H9 (cell line): ENCODE results near the gene KIF18A. TPM values are rescaled to one million over a fixed set of nuclear protein-coding genes. Genes with fewer than 3 reads are reported as not detected.

Source experiments
- DNase-seq: peaks from one replicate; pipeline ENCODE4 v3.0.0-alpha.2; 2017
- H2AFZ ChIP-seq: one replicate; pipeline ENCODE4 v1.6.1; 2013; ENCODE audit warnings: mild to moderate bottlenecking, low read length, control low read depth, moderate library complexity
- H2AK5ac ChIP-seq: 2 replicates; pipeline ENCODE4 v1.6.1; 2013; ENCODE audit warnings: low read length, control low read depth, mixed read lengths; ENCODE audit not compliant: insufficient read length
- H2BK120ac ChIP-seq: one replicate; pipeline ENCODE4 v1.6.1; 2013; ENCODE audit warnings: low read depth, mild to moderate bottlenecking, low read length, control low read depth, inconsistent platforms; ENCODE audit not compliant: poor library complexity, severe bottlenecking
- H2BK12ac ChIP-seq: 2 replicates; pipeline ENCODE4 v1.6.1; 2013; ENCODE audit warnings: low read length, control low read depth, mixed read lengths, low read depth; ENCODE audit not compliant: insufficient read length
- H2BK15ac ChIP-seq: 2 replicates; pipeline ENCODE4 v1.6.1; 2013; ENCODE audit warnings: low read depth, low read length, control low read depth
- H2BK20ac ChIP-seq: one replicate; pipeline ENCODE4 v1.6.1; 2013; ENCODE audit warnings: low read depth, mild to moderate bottlenecking, low read length, control low read depth, inconsistent platforms; ENCODE audit not compliant: poor library complexity, severe bottlenecking
- H2BK5ac ChIP-seq: 2 replicates; pipeline ENCODE4 v1.6.1; 2013; ENCODE audit warnings: low read length, control low read depth, mixed read lengths; ENCODE audit not compliant: insufficient read length
- H3K14ac ChIP-seq: 2 replicates; pipeline ENCODE4 v1.6.1; 2013; ENCODE audit warnings: low read length, control low read depth; ENCODE audit not compliant: insufficient read depth
- H3K18ac ChIP-seq: 2 replicates; pipeline ENCODE4 v1.6.1; 2013; ENCODE audit warnings: low read depth, mild to moderate bottlenecking, mixed read lengths, low read length, control low read depth; ENCODE audit not compliant: insufficient read length
- H3K23ac ChIP-seq: 2 replicates; pipeline ENCODE4 v1.6.1; 2013; ENCODE audit warnings: low read length, control low read depth, mixed read lengths, low read depth; ENCODE audit not compliant: insufficient read length
- H3K23me2 ChIP-seq: 2 replicates; pipeline ENCODE4 v1.6.1; 2013; ENCODE audit warnings: low read depth, mild to moderate bottlenecking, mixed read lengths, low read length, control low read depth; ENCODE audit not compliant: insufficient read length, poor library complexity, severe bottlenecking
- H3K27ac ChIP-seq: 2 replicates; pipeline ENCODE4 v1.5.1; 2013; ENCODE audit warnings: low read length, control low read depth, mixed read lengths, low read depth; ENCODE audit not compliant: insufficient read length
- H3K27me3 ChIP-seq: 2 replicates; pipeline ENCODE4 v1.6.1; 2013; ENCODE audit warnings: low read length, control low read depth, inconsistent platforms; ENCODE audit not compliant: insufficient read depth
- H3K4ac ChIP-seq: 2 replicates; pipeline ENCODE4 v1.6.1; 2013; ENCODE audit warnings: low read depth, mild to moderate bottlenecking, control low read depth, inconsistent platforms, low read length, moderate library complexity
- H3K4me1 ChIP-seq: 2 replicates; pipeline ENCODE4 v1.6.1; 2013; ENCODE audit warnings: low read length, control low read depth, inconsistent platforms; ENCODE audit not compliant: insufficient read depth
- H3K4me2 ChIP-seq: 2 replicates; pipeline ENCODE4 v1.6.1; 2013; ENCODE audit warnings: low read length, control low read depth, mixed read lengths; ENCODE audit not compliant: insufficient read length, insufficient read depth
- H3K56ac ChIP-seq: 2 replicates; pipeline ENCODE4 v1.6.1; 2013; ENCODE audit warnings: low read depth, mild to moderate bottlenecking, mixed read lengths, low read length, control low read depth; ENCODE audit not compliant: insufficient read length
- H3K79me1 ChIP-seq: 2 replicates; pipeline ENCODE4 v1.6.1; 2013; ENCODE audit warnings: low read depth, mild to moderate bottlenecking, moderate library complexity, low read length, control low read depth, inconsistent platforms; ENCODE audit not compliant: insufficient read depth, poor library complexity, severe bottlenecking
- H3K79me2 ChIP-seq: 2 replicates; pipeline ENCODE4 v1.6.1; 2013; ENCODE audit warnings: low read length, control low read depth, inconsistent platforms; ENCODE audit not compliant: insufficient read depth
- H3K9ac ChIP-seq: 2 replicates; pipeline ENCODE4 v1.6.1; 2013; ENCODE audit warnings: low read length, control low read depth, mixed read lengths; ENCODE audit not compliant: insufficient read length; ENCODE audit errors: extremely low read depth
- H3K9me3 ChIP-seq: one replicate; pipeline ENCODE4 v1.6.1; 2013; ENCODE audit warnings: low read depth, low read length, inconsistent platforms; ENCODE audit not compliant: control insufficient read depth
- H3T11ph ChIP-seq: one replicate; pipeline ENCODE4 v1.6.1; 2013; ENCODE audit warnings: mild to moderate bottlenecking, low read length, control low read depth, inconsistent platforms
- H4K20me1 ChIP-seq: one replicate; pipeline ENCODE4 v1.6.1; 2013; ENCODE audit not compliant: control insufficient read depth, insufficient read length, insufficient read depth
- H4K5ac ChIP-seq: 2 replicates; pipeline ENCODE4 v1.6.1; 2013; ENCODE audit warnings: low read depth, mild to moderate bottlenecking, mixed read lengths, low read length, control low read depth; ENCODE audit not compliant: insufficient read length
- H4K8ac ChIP-seq: replicated peaks from 2 replicates; pipeline ENCODE4 v1.6.1; 2013; ENCODE audit warnings: low read length, control low read depth, mixed read lengths, low read depth; ENCODE audit not compliant: insufficient read length
- H4K91ac ChIP-seq: 2 replicates; pipeline ENCODE4 v1.6.1; 2013; ENCODE audit warnings: low read depth, mild to moderate bottlenecking, moderate library complexity, mixed read lengths, low read length, control low read depth; ENCODE audit not compliant: insufficient read length
- H3K27ac Mint-ChIP-seq, 3 experiments: 2 replicates in 2 of 3; 3 replicates in 1 of 3; pipeline ENCODE4 v1.8.0; 2020 to 2021; ENCODE audit warnings: mixed read lengths in 3 of 3, mild to moderate bottlenecking in 1 of 3, moderate library complexity in 1 of 3
- H3K27me3 Mint-ChIP-seq: 2 replicates; pipeline ENCODE4 v1.8.0; 2021; ENCODE audit warnings: low read depth, mild to moderate bottlenecking, moderate library complexity, mixed read lengths
- H3K36me3 Mint-ChIP-seq, 3 experiments: 2 replicates in 2 of 3; 3 replicates in 1 of 3; pipeline ENCODE4 v1.8.0; 2020 to 2021; ENCODE audit warnings: low read depth in 3 of 3, mixed read lengths in 3 of 3; ENCODE audit not compliant: insufficient read depth in 1 of 3
- H3K4me1 Mint-ChIP-seq, 2 experiments: 2 replicates each; pipeline ENCODE4 v1.8.0; 2020; ENCODE audit warnings: mixed read lengths in 2 of 2
- H3K4me3 Mint-ChIP-seq, 2 experiments: 2 replicates in 1 of 2; 3 replicates in 1 of 2; pipeline ENCODE4 v1.8.0; 2020 to 2021; ENCODE audit warnings: mild to moderate bottlenecking in 2 of 2, mixed read lengths in 2 of 2, moderate library complexity in 1 of 2
- H3K9me3 Mint-ChIP-seq, 2 experiments: 2 replicates in 1 of 2; 3 replicates in 1 of 2; pipeline ENCODE4 v1.8.0; 2020; ENCODE audit warnings: mild to moderate bottlenecking in 2 of 2, mixed read lengths in 2 of 2, moderate library complexity in 1 of 2
- WGBS: extraction: QIAGEN DNeasy Blood & Tissue Kit; methylation state at CpG from one replicate; pipeline ENCODE4 v1.1.7; 2013; ENCODE audit warnings: missing lambda C conversion rate, low lambda C conversion rate, mixed read lengths; ENCODE audit not compliant: insufficient read length; ENCODE audit errors: extremely low coverage; 5-methylcytosine and 5-hydroxymethylcytosine counted together
- total RNA-seq: library from RNA; stranded (reverse); gene quantifications from 2 replicates; pipeline ENCODE4 v1.2.1, GENCODE V29; 2021
- TF ChIP-seq, protein P1 (sequence below): fragments of 200-600 bp; sonication (generic); conservative IDR thresholded peaks from 3 replicates; pipeline ENCODE4 v1.8.0; 2021; ENCODE audit warnings: antibody characterized with exemption, mild to moderate bottlenecking

Gene KIF18A
- total RNA-seq, 1 experiment from 2014 or later = 25.9 TPM

- no peak overlapping the region for H2BK15ac ChIP-seq
- H3K4ac ChIP-seq = no peak overlapping the region
- no peaks in the 10 kb centered on the region for H4K20me1 ChIP-seq
- H2BK12ac ChIP-seq = no peak overlapping the region
- Mint-ChIP-seq H3K27me3 (no peaks in the 10 kb centered on the region), H3K36me3 (peaks cover 0 to 41% (median 25%) of the 10 kb centered on the region in 3 experiments; a peak in 5 of 7 replicates), H3K9me3 (no peaks in the 10 kb centered on the region), H3K4me1 (no peaks in the 10 kb centered on the region), H3K27ac (no peak overlapping the region), H3K4me3 (no peak overlapping the region)
- no peaks in the 10 kb centered on the region for H3K79me1 ChIP-seq
- no peaks in the 10 kb centered on the region for H3K4me1 ChIP-seq
- H2BK20ac ChIP-seq = no peak overlapping the region
- H2BK120ac ChIP-seq = no peak overlapping the region
- no peak overlapping the region for H3K27ac ChIP-seq
- no peak for DNase-seq
- no peak overlapping the region for H2AK5ac ChIP-seq
- H3K4me2 ChIP-seq = no peak overlapping the region
- no peak overlapping the region for H2AFZ ChIP-seq
- TF ChIP-seq, protein P1, sequence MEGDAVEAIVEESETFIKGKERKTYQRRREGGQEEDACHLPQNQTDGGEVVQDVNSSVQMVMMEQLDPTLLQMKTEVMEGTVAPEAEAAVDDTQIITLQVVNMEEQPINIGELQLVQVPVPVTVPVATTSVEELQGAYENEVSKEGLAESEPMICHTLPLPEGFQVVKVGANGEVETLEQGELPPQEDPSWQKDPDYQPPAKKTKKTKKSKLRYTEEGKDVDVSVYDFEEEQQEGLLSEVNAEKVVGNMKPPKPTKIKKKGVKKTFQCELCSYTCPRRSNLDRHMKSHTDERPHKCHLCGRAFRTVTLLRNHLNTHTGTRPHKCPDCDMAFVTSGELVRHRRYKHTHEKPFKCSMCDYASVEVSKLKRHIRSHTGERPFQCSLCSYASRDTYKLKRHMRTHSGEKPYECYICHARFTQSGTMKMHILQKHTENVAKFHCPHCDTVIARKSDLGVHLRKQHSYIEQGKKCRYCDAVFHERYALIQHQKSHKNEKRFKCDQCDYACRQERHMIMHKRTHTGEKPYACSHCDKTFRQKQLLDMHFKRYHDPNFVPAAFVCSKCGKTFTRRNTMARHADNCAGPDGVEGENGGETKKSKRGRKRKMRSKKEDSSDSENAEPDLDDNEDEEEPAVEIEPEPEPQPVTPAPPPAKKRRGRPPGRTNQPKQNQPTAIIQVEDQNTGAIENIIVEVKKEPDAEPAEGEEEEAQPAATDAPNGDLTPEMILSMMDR = no peak
- no peak overlapping the region for H3T11ph ChIP-seq
- no peak overlapping the region for H3K9ac ChIP-seq
- no peak overlapping the region for H3K18ac ChIP-seq
- H3K23ac ChIP-seq = no peak overlapping the region
- H4K5ac ChIP-seq = no peak overlapping the region
- no peaks in the 10 kb centered on the region for H3K27me3 ChIP-seq
- WGBS = no CpG with 5 or more reads among the region's 3 CpGs
- no peaks in the 10 kb centered on the region for H3K23me2 ChIP-seq
- H3K56ac ChIP-seq = no peak overlapping the region
- H3K79me2 ChIP-seq = no peaks in the 10 kb centered on the region
- H4K8ac ChIP-seq = no peak overlapping the region
- H2BK5ac ChIP-seq = no peak overlapping the region
- H3K14ac ChIP-seq = no peak overlapping the region
- no peaks in the 10 kb centered on the region for H3K9me3 ChIP-seq
- H4K91ac ChIP-seq = no peak overlapping the region
Measured at GRCh38 chr11:28077521-28077920, 30.4 kb downstream of the KIF18A start.
